NCI-H1436 treated with DMSO at 0.1 percent for 48 hours (cell line): ENCODE data around the gene ADAMTS12.
"Not testable (repeated sequence)": the region's sequence is repeated elsewhere in the genome, so short reads cannot be mapped to it uniquely, and the experiment has no call there.

Experiments used
- DNase-seq: peaks from one replicate; lab custom pipeline; 2025; lab: John Stamatoyannopoulos, UW

The ADAMTS12 gene

DNA sequence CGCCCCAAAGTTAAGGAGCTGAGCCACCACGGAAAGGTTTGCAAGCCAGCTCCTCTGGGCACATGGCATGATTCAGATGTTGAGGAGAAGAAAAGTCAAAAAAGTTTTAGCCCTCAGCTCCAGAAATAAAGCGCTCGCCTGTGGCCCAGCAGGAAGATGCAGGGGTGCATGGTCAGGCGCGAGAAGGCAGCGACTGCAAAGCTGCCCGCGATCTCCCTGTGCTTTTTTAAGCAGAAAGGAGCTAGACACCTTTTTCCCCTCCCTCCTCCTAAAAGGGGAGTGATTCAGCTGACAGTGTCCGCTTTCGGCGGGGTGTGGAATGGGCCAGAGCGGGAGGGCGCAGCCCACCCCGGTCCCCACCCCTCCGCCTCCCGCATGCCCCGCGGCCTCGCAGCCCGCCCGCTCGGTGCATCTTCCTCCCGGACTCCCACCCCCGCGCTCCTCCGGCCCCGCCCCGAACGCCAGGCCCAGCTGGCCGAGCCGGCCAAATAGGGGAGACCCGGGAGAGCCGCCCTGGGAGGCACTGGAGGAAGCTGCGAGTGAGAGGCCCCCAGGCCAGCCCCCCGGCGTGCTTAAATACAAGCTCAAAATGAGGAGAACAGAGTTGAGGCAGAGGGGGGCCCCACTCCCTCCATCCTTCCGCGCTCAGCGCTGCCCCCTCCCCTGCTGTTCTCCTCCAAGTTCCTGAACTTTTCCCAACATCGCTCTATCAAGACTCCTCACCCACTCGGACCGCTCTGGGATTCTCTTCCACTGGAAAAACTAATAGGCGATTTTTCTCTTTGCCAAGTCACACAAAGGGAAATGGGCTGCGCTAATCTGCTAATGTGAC lies at the start of gene ADAMTS12:
Gene ADAMTS12 (minus strand): TSS at position 203 of the 832 bp plus-strand sequence. CDS start 134 bp downstream, at position 69.
- no peak for DNase-seq

GRCh38 chr5:33941090-33941489 lies 49.3 kb upstream of the ADAMTS12 start:
- no peak for DNase-seq

DNA sequence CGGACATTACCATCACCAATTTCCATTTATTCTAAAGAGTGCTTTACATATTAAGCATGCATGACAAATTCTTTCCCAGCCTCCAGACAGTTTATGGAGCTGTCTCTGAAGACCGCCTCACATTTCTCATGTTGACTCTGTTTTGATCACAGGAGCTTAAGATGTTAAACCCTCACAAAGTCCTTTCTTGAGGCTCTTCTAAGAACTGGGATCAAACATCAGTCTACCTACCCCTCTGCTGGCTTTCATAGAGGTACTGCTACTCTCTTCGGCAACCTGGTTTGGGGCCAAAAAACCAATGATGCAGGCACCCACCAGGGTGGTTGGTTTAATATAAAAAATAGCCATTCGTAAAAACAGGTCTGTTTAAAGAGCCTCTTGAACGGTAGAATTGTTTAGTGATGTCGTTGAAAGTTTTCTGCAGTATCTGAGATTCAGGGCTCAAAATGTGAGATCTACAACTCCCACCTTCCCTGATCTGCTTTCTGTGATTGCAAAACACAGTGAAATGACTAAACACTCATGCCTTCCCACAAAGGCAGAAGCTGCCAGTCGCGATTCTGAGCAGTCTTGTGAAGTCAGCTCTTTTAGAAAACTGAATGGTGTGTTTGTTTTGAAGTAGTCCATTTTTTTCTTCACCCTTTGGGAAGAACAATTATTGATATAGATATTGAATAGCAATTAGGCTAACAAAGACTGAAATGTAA lies 47.9 kb upstream of the ADAMTS12 start:
- DNase-seq, result no peak

DNA sequence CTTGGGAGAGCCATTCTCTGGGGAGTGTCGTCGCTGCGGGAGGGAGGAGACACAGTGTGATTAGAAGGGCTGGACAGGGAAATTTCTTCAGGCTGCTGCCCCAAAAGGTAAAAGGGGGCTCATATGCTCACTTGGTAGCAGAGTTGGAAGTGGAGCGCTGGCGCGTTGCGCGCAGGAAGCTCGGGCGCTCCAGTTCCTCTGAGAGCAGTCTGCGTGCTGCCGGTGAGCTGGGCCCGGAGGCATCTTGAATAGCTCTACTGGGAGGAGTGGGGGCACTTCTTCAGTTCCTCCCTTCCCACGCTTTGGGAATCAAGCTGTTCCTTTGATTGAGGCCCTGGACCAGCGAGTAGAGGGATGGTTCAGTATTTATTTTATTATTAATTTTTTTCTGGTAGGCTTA lies 47.1 kb upstream of the ADAMTS12 start:
- no peak for DNase-seq

GRCh38 chr5:33938507-33938796 lies 46.7 kb upstream of the ADAMTS12 start:
- no peak for DNase-seq

GRCh38 chr5:33937707-33938506 lies 46.1 kb upstream of the ADAMTS12 start:
- DNase-seq, result no peak

DNA sequence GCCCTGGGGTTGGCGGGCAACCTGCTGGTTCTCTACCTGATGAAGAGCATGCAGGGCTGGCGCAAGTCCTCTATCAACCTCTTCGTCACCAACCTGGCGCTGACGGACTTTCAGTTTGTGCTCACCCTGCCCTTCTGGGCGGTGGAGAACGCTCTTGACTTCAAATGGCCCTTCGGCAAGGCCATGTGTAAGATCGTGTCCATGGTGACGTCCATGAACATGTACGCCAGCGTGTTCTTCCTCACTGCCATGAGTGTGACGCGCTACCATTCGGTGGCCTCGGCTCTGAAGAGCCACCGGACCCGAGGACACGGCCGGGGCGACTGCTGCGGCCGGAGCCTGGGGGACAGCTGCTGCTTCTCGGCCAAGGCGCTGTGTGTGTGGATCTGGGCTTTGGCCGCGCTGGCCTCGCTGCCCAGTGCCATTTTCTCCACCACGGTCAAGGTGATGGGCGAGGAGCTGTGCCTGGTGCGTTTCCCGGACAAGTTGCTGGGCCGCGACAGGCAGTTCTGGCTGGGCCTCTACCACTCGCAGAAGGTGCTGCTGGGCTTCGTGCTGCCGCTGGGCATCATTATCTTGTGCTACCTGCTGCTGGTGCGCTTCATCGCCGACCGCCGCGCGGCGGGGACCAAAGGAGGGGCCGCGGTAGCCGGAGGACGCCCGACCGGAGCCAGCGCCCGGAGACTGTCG lies 45.4 kb upstream of the ADAMTS12 start:
- no peak for DNase-seq

- DNase-seq, result no peak
Measured at GRCh38 chr5:33936381-33937016, 44.7 kb upstream of the ADAMTS12 start, which contains the start of gene RXFP3. RXFP3 (plus strand) TSS chr5:33936386; CDS start chr5:33936741, 355 bp downstream.

DNA sequence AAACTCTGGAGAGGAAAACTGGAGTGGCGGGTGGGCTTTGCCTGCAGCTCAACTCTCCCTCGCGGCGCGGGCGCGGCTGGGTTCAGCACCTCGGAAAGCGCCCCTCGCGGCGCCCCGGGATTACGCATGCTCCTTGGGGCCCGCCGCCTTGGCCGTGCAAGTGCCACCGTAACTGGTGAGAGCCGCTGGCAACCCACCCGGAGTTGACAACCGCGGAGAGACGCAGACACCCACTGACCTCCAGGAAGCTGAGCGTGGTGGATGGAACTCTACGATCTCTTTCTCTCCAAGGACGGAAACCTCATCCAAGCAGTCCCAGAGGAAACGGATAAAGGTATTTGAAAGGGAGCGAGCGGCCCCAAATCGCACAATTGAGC lies 44.2 kb upstream of the ADAMTS12 start:
- DNase-seq, result no peak

DNA sequence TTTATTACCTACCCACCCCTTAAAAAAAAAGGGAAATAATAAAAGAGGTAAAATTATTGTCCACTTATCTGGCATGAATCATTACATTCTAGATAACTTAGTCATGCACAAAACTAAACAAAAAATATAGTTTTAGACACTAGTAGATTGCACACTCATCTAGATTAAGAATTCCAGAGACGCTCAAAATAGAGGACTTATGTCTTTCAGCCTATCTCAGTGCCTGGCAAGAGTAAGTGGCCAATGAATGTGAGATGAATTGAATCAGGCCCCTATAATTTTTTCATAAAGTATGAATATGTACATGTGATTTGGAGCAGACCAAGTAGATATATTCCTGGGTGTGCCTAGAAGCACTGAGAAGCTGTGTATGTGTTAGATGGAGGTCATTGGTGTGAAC lies 42.4 kb upstream of the ADAMTS12 start:
- no peak for DNase-seq

DNA sequence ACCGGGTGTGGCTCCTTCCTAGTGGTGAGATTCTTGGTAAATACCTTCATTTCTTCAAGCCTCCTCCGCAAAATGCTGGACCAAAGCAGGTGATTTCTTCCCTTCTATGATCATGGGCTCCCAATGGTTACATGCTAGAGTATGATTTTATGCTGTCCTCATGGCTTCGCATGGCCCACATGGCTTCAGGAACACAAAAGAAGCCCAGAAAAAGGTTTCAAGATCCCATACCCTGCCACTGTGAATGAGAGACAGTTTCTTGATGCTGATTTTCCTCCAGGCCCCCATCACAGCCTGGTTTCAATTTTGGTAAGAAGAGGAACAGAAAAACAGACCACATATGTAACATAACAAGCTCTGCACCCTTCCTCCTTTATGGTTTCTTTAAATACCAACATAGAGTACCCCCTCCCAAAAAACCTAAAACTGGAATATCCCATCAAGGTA lies 42.0 kb upstream of the ADAMTS12 start:
- DNase-seq, result no peak

DNA sequence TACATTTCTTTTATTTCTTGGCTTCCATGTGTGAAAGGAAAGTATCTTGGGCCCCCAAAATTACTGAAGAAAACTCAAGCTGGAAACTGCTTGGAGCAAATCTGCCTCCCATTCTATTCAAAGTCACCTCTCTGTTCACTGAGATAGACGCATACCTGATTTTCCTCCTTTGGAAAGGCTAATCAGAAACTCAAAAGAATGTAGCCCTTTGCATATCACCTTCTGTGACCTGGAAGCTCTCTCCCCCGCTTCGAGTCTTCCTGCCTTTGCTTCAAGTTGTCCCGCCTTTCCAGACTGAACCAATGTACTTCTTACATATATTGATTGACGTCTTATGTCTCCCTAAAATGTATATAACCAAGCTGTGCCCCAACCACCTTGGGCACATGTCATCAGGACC lies 39.3 kb upstream of the ADAMTS12 start:
- no peak for DNase-seq

GRCh38 chr5:33929925-33930690 lies 38.3 kb upstream of the ADAMTS12 start:
- no peak for DNase-seq

DNA sequence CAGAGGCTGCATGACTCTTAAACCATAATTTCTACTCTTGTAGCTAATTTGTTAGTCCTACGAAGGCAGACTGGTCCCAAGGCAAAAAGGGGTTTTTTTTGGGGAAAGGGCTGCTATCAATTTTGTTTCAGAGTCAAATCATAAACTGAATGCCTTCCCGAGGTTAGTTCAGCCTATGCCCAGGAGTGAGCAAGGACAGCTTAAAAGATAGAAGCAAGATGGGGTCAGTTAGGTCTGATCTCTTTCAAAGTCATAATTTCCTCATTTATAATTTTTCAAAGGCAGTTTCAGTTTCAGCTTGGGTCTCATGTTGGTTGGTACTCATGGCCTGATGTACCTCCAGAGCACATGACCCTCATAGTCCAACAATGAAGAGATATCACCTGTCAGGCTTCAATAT lies 36.5 kb upstream of the ADAMTS12 start:
- no peak for DNase-seq

- no peak for DNase-seq
Measured at GRCh38 chr5:33927685-33928084, 35.9 kb upstream of the ADAMTS12 start.

- no peak for DNase-seq
Measured at GRCh38 chr5:33925278-33925677, 33.5 kb upstream of the ADAMTS12 start.

DNA sequence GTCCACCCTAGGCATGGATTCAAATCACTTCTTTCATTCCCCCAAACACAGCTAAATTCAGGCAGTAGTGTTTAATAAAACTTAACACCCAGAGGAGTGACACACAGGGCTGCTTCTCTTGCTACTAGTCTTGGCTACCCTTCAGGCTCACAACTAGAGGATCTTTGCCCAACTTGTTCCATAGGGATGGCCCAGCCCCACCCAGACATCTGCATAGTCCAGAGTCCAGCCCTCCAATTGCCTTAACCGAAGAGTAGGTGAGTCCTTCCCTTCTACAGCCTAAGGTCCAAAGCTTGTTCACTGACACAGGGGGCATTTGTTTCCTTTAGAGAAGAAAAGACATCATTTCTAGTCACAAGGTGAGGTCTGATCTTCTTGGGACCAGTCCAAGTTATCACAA lies 29.2 kb upstream of the ADAMTS12 start:
- no peak for DNase-seq

- DNase-seq, result not testable (repeated sequence)
Measured at GRCh38 chr5:33914844-33915243, 23.1 kb upstream of the ADAMTS12 start.

- DNase-seq, result not testable (repeated sequence)
Measured at GRCh38 chr5:33906248-33906647, 14.5 kb upstream of the ADAMTS12 start.

- no peak for DNase-seq
Measured at GRCh38 chr5:33905381-33905780, 13.6 kb upstream of the ADAMTS12 start.

GRCh38 chr5:33903118-33903517 lies 11.3 kb upstream of the ADAMTS12 start:
- no peak for DNase-seq
